Uterus (tissue), 4 donors: ENCODE results near the gene NMNAT2. TPM values are rescaled to one million over a fixed set of nuclear protein-coding genes. Genes with fewer than 3 reads are reported as not detected.

Source experiments
- DNase-seq, 2 donors: peaks; one replicate each; pipeline ENCODE4 v3.0.0-alpha.2; 2019 to 2020
- H3K27ac ChIP-seq, 2 donors: fragments of 200-600 bp; sonication (generic); 1 replicate in 1 of 2; 2 replicates in 1 of 2; pipeline ENCODE4 v1.5.1; 2016 to 2018
- H3K27me3 ChIP-seq, 2 donors: fragments of 200-600 bp; sonication (generic); one replicate each; pipeline ENCODE4 v1.5.1; 2018 to 2019; ENCODE audit warnings: control low read depth in 1 of 2
- H3K36me3 ChIP-seq, 2 donors: fragments of 200-600 bp; sonication (generic); one replicate each; pipeline ENCODE4 v1.5.1; 2019; ENCODE audit warnings: control low read depth in 1 of 2
- H3K4me1 ChIP-seq, 2 donors: fragments of 200-600 bp; sonication (generic); one replicate each; pipeline ENCODE4 v1.5.1; 2018 to 2019; ENCODE audit warnings: control low read depth in 1 of 2
- H3K4me3 ChIP-seq, 2 donors: fragments of 200-600 bp; sonication (generic); 1 replicate in 1 of 2; 2 replicates in 1 of 2; pipeline ENCODE4 v1.5.1; 2018 to 2019; ENCODE audit warnings: mild to moderate bottlenecking in 1 of 2
- H3K9me3 ChIP-seq, 2 donors: fragments of 200-600 bp; sonication (generic); one replicate each; pipeline ENCODE4 v1.5.1; 2019; ENCODE audit warnings: control low read depth in 1 of 2
- POLR2A ChIP-seq, 2 donors: fragments of 450-650 bp; IDR thresholded peaks; one replicate each; pipeline ENCODE4 v1.6.1; 2016; ENCODE audit warnings: antibody characterized with exemption in 2 of 2, mild to moderate bottlenecking in 1 of 2, moderate library complexity in 1 of 2
- intact Hi-C: fragments of 100-400 bp; cut with DNase I; formaldehyde crosslinking; loops from one replicate; pipeline ENCODE4 v1.15.1; 2023; ENCODE audit warnings: low total_unique reads
- total RNA-seq, 4 donors: library from RNA; depleted of rRNA in 3 of 4; stranded (reverse); fragments of >200 nt in 3 of 4; gene quantifications; one replicate each; pipeline versions ENCODE4 v1.1.0 to v1.2.4, GENCODE V29; 2014 to 2023
- TF ChIP-seq, protein P1 (sequence below), 4 experiments: fragments of 200-600 bp in 2 of 4; fragments of 450-650 bp in 2 of 4; sonication (generic) in 2 of 4; IDR thresholded peaks; one replicate each; pipeline ENCODE4 v1.5.1; 2016 to 2019; ENCODE audit warnings: antibody characterized with exemption in 4 of 4, mild to moderate bottlenecking in 2 of 4, moderate library complexity in 1 of 4
- donor health status: DM: yes; HTN: yes; CAD: no.

The NMNAT2 gene
- total RNA-seq, 4 donors from 2014 or later: 0.85 to 2.8 (median 1.5) TPM; not detected in 1

DNA sequence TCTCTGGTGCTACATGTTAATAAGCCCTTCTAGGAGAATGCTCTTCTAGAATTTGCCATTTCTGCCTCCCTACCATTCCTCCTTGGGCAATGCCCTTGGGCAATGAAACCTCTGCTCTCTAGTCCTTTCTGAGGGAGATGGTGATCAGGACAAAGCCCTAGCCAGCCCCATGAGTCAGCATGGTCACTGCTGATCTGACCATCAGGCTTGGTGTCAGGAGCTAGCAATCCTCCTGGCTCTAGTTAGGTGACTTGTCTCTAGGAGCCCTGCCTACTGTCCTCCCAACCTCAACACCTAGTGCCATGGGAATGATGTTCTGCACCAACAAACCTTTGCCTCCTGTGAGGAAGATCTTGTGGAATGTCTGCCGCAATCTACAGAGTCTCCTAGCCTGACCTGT is 89.8 kb downstream of the NMNAT2 start:
- H3K9me3 ChIP-seq: no peaks in the 10 kb centered on the region
- intact Hi-C loops: no loop called here
- H3K4me1 ChIP-seq: no peaks in the 10 kb centered on the region
- no peaks in the 10 kb centered on the region for H3K27me3 ChIP-seq
- no peak for DNase-seq
- no peak for TF ChIP-seq POLR2A (IDR thresholded peaks at IDR 0.05)
- TF ChIP-seq, protein P1, sequence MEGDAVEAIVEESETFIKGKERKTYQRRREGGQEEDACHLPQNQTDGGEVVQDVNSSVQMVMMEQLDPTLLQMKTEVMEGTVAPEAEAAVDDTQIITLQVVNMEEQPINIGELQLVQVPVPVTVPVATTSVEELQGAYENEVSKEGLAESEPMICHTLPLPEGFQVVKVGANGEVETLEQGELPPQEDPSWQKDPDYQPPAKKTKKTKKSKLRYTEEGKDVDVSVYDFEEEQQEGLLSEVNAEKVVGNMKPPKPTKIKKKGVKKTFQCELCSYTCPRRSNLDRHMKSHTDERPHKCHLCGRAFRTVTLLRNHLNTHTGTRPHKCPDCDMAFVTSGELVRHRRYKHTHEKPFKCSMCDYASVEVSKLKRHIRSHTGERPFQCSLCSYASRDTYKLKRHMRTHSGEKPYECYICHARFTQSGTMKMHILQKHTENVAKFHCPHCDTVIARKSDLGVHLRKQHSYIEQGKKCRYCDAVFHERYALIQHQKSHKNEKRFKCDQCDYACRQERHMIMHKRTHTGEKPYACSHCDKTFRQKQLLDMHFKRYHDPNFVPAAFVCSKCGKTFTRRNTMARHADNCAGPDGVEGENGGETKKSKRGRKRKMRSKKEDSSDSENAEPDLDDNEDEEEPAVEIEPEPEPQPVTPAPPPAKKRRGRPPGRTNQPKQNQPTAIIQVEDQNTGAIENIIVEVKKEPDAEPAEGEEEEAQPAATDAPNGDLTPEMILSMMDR (IDR thresholded peaks at IDR 0.05): no peak
- peak overlapping the region; percentile 63 to 64 for H3K27ac ChIP-seq
- H3K36me3 ChIP-seq: no peaks in the 10 kb centered on the region
- no peak overlapping the region for H3K4me3 ChIP-seq

DNA sequence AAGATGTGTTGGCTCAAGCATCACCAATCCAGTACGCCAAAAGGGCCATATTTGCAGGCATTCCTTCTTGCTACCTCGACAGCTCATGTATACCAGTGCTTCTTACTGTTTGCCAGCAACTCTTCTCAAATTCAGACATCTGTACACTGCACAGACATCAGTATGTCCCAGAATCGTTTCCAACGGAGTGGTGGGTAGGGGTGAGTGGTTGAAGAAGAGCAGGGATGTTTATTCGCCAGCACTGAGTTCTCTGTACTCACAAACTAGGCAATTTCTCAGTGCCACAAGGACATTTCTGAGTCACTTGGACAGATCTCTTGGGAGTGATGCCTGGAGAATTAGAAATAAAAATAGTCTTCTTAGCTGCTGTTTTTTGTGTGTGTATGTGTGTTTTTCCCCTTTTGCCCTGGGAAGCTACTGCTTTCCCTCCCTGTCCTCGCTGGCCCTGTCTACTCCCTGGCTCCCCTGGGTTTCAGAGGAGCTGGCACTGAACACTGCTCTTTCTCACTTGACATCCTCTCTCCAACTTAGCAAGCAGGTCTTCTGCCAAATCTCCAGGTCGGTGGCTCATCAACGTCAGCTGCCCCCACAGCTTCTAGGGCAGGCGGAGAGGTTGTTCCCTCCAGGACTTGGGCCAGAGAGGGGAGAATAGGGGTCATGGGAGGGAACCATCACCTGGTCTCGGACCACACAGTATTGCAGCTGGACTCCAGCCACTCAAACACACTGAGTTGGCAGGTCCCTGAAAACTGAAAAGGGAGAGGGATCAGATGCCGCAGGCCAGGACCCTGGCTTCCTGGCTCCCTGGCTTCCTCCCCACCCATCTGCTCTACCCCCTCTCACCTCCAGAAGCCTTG is 90.5 kb downstream of the NMNAT2 start:
- Histone ChIP-seq H3K36me3 (no peaks in the 10 kb centered on the region), H3K4me3 (no peak overlapping the region), H3K9me3 (no peaks in the 10 kb centered on the region), H3K27me3 (no peaks in the 10 kb centered on the region), H3K4me1 (no peaks in the 10 kb centered on the region), H3K27ac (peak overlapping the region; percentile 63 to 64)
- intact Hi-C loops: no loop called here
- peak; percentile 45 to 57 for DNase-seq
- TF ChIP-seq POLR2A (IDR thresholded peaks at IDR 0.05): no peak
- TF ChIP-seq, protein P1 (IDR thresholded peaks at IDR 0.05): no peak

DNA sequence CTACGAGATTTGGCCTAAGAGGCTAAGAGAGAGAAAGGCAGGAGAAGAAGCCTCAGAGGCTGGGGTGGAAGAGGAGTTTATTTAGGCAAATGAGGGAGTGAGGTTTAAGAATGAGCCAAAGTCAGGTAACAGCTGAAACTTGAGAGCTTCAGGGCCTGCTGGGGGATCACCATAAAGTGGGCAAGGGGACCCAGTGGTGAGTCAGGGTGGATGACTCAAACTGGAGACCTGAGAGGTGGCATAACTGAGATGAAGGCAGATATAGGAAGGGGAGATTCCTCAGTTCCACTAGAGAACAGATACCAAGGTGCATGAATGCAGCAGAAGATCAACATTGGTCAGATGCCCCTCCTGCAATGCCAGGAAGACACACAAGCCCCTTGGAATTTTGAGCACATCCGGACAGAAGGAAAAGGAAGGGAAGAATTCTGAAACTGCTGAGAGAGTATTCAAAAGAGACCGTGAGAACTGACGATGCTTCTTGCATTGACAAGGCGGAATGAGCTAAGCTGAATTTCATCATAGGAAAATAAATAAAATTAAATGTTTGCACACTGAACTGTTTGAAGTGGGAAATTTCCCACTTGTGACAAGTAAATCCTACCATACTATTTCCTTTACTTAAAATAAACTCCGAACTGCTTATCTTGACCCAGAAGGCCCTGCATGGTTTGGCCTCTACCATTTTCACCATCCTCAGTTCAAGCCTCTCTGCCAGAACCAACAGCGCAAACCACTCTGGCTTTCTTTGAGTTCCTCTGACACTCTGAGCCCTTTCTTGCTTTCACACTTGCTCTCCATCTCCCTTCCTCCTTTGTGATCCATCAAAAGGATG is 94.1 kb downstream of the NMNAT2 start:
- Histone ChIP-seq H3K27me3 (no peaks in the 10 kb centered on the region), H3K27ac (no peak overlapping the region), H3K4me1 (no peaks in the 10 kb centered on the region), H3K36me3 (no peaks in the 10 kb centered on the region), H3K9me3 (no peaks in the 10 kb centered on the region), H3K4me3 (no peak overlapping the region)
- no peak for DNase-seq
- intact Hi-C loops: no loop called here
- TF ChIP-seq, protein P1 (IDR thresholded peaks at IDR 0.05): no peak
- TF ChIP-seq POLR2A (IDR thresholded peaks at IDR 0.05): no peak

DNA sequence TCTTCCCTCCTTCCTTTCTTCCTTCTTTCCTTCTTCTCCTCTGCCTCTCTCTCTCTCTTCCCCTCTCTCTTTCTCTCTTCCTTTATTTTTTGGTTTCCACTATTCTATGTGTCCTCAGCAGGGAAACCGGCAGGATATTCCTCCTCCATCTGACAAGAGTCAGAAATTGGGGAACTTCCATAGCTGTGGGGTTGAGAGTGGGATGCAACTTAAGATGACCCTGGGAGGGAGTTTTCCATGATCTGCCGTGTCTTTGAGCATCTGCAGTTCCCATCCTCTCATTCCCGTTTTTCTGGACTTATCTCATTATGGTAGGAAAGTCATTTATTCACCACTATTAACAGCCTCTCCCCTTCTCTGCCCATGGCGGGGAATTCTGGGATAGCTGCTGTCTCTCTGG is 98.6 kb downstream of the NMNAT2 start:
- Histone ChIP-seq H3K36me3 (no peaks in the 10 kb centered on the region), H3K27me3 (no peaks in the 10 kb centered on the region), H3K27ac (peak overlapping the region; percentile 87 to 89), H3K4me1 (peaks cover 0 to 4% of the 10 kb centered on the region in 2 donors), H3K4me3 (no peak overlapping the region), H3K9me3 (no peaks in the 10 kb centered on the region)
- no peak for TF ChIP-seq POLR2A (IDR thresholded peaks at IDR 0.05)
- TF ChIP-seq, protein P1 (IDR thresholded peaks at IDR 0.05): no peak
- intact Hi-C loops: loop anchor here (5.0 kb wide), 1 partner anchor 37 kb away; no protein-coding TSS in a partner anchor
- DNase-seq: no peak
